Ovary (tissue), 9 donors: ENCODE results near the gene ADCY10. TPM values are rescaled to one million over a fixed set of nuclear protein-coding genes. Genes with fewer than 3 reads are reported as not detected.
"Not testable (repeated sequence)": the region's sequence is repeated elsewhere in the genome, so short reads cannot be mapped to it uniquely, and the experiment has no call there.

Experiments
- DNase-seq, 5 donors: peaks; one replicate each; pipeline ENCODE4 v3.0.0-alpha.2; 2019 to 2020
- H3K27ac ChIP-seq, 2 donors: fragments of 200-600 bp; one replicate each; pipeline versions ENCODE4 v1.5.1 to v1.8.0; 2019 to 2022
- H3K27me3 ChIP-seq: fragments of 200-600 bp; one replicate; pipeline ENCODE4 v1.8.0; 2022
- H3K36me3 ChIP-seq: fragments of 200-600 bp; sonication (generic); one replicate; pipeline ENCODE4 v1.5.1; 2019
- H3K4me1 ChIP-seq: one replicate; pipeline ENCODE4 v1.8.1; 2013; ENCODE audit warnings: mild to moderate bottlenecking, moderate library complexity; ENCODE audit not compliant: insufficient read depth
- H3K4me3 ChIP-seq: fragments of 200-600 bp; sonication (generic); one replicate; pipeline ENCODE4 v1.5.1; 2017
- H3K9me3 ChIP-seq, 2 donors: fragments of 200-600 bp in 1 of 2; sonication (generic) in 1 of 2; one replicate each; pipeline versions ENCODE4 v1.5.1 to v1.8.1; 2013 to 2019; ENCODE audit warnings: mild to moderate bottlenecking in 1 of 2, moderate library complexity in 1 of 2
- CTCF ChIP-seq, 3 donors: fragments of 450-650 bp in 2 of 3; fragments of 200-600 bp in 1 of 3; IDR thresholded peaks; one replicate each; pipeline versions ENCODE4 v1.5.1 to v1.8.0; 2016 to 2022; ENCODE audit warnings: antibody characterized with exemption in 3 of 3, mild to moderate bottlenecking in 1 of 3
- EP300 ChIP-seq: sonication (generic); formaldehyde crosslinking; IDR thresholded peaks from one replicate; pipeline ENCODE4 v1.6.1; 2017; ENCODE audit warnings: antibody characterized with exemption
- POLR2A ChIP-seq: fragments of 450-650 bp; IDR thresholded peaks from one replicate; pipeline ENCODE4 v1.6.1; 2017; ENCODE audit warnings: antibody characterized with exemption, mild to moderate bottlenecking, moderate library complexity
- WGBS, 3 donors: extraction: QIAGEN DNeasy Blood & Tissue Kit in 1 of 3; methylation state at CpG; one replicate each; pipeline versions ENCODE4 v1.1.5 to v1.1.7; 2013 to 2017; 5-methylcytosine and 5-hydroxymethylcytosine counted together
- intact Hi-C, 4 donors: fragments of 100-400 bp; cut with DNase I; formaldehyde crosslinking; loops; one replicate each; pipeline versions ENCODE4 v1.11.0 to v1.15.1; 2022 to 2023
- polyA plus RNA-seq, 2 donors: library from polyadenylated mRNA; stranded (reverse); fragments of 200-250 nt in 1 of 2; fragments of 350-450 nt in 1 of 2; fragmentation: Illumina TruSeq in 1 of 2; extraction: RNeasy Lipid Tissue Mini Kit (QIAGEN cat#74804) in 1 of 2; gene quantifications; one replicate each; pipeline ENCODE4 v1.2.3, GENCODE V29; 2013 to 2014
- total RNA-seq, 7 donors: library from RNA; depleted of rRNA in 2 of 7; stranded (reverse); fragments of >200 nt in 2 of 7; fragmentation: NEBNext Ultra II Directional in 3 of 7; extraction: Animal tissue kit (Norgen Biotek cat#: 25700) in 3 of 7; gene quantifications; one replicate each; pipeline versions ENCODE4 v1.1.0 to v1.2.4, GENCODE V29; 2016 to 2023
- donor health status: DM: no; HTN: no; CAD: no; lungs with moderate emphysema.
- donor health status: DM: no; HTN: no; CAD: no.
- donor health status: Bipolar disorder and iron deficiency.
- donor health status: DM: yes; HTN: yes; CAD: no.
- donor health status: DM: no; HTN: no; CAD: no.
- donor health status: DM: yes; HTN: yes; CAD: no.

ADCY10 gene
- total and polyA plus RNA-seq, 9 donors, result 0.05 to 0.23 (median 0.08) TPM; not detected in 3

GRCh38 chr1:167876597-167877175 is 37.2 kb downstream of the ADCY10 start:
- 94 to 98% (median 96%) methylated on average over 3 of the region's 3 CpGs for WGBS, 3 donors
- no peak for TF ChIP-seq POLR2A
- TF ChIP-seq CTCF (IDR thresholded peaks at IDR 0.05), result no peak
- TF ChIP-seq EP300, result no peak
- no peaks in the 10 kb centered on the region for H3K4me1 ChIP-seq
- intact Hi-C loops, result no loop called here
- H3K27ac ChIP-seq, result no peak overlapping the region
- H3K36me3 ChIP-seq, result no peaks in the 10 kb centered on the region
- no peaks in the 10 kb centered on the region for H3K9me3 ChIP-seq
- no peak for DNase-seq
- no peaks in the 10 kb centered on the region for H3K27me3 ChIP-seq
- H3K4me3 ChIP-seq, result no peak overlapping the region

GRCh38 chr1:167871331-167871730 is 42.6 kb downstream of the ADCY10 start:
- H3K4me3 ChIP-seq, result no peak overlapping the region
- no peak for TF ChIP-seq POLR2A
- no peak for TF ChIP-seq CTCF (IDR thresholded peaks at IDR 0.05)
- TF ChIP-seq EP300, result no peak
- H3K27me3 ChIP-seq, result no peaks in the 10 kb centered on the region
- no peaks in the 10 kb centered on the region for H3K9me3 ChIP-seq
- DNase-seq, result no peak
- H3K4me1 ChIP-seq, result no peaks in the 10 kb centered on the region
- no peak overlapping the region for H3K27ac ChIP-seq
- intact Hi-C loops, result no loop called here
- no peaks in the 10 kb centered on the region for H3K36me3 ChIP-seq

- intact Hi-C loops, H3K9me3 ChIP-seq, H3K36me3 ChIP-seq, H3K27ac ChIP-seq, DNase-seq, H3K27me3 ChIP-seq, H3K4me3 ChIP-seq, H3K4me1 ChIP-seq: not testable (repeated sequence)
- WGBS, 3 donors, result 69 to 80% (median 71%) methylated on average over 16 of the region's 16 CpGs
Observed at GRCh38 chr1:167869157-167870001, 44.6 kb downstream of the ADCY10 start.

- H3K9me3 ChIP-seq, H3K36me3 ChIP-seq, DNase-seq, H3K27ac ChIP-seq, intact Hi-C loops, H3K4me1 ChIP-seq, H3K4me3 ChIP-seq, H3K27me3 ChIP-seq: not testable (repeated sequence)
- 81 to 93% (median 88%) methylated on average over 8 of the region's 8 CpGs for WGBS, 3 donors
Observed at GRCh38 chr1:167866739-167867414, 47.1 kb downstream of the ADCY10 start.

GRCh38 chr1:167866326-167866725 is 47.6 kb downstream of the ADCY10 start:
- 76 to 88% (median 77%) methylated on average over 2 of the region's 2 CpGs for WGBS, 3 donors
- DNase-seq, H3K9me3 ChIP-seq, H3K4me3 ChIP-seq, intact Hi-C loops, H3K4me1 ChIP-seq, H3K27me3 ChIP-seq, H3K36me3 ChIP-seq, H3K27ac ChIP-seq: not testable (repeated sequence)

- H3K4me3 ChIP-seq, intact Hi-C loops, H3K27me3 ChIP-seq, H3K36me3 ChIP-seq, H3K9me3 ChIP-seq, H3K27ac ChIP-seq, DNase-seq, H3K4me1 ChIP-seq: not testable (repeated sequence)
- WGBS, 3 donors, result 93 to 95% (median 94%) methylated on average over 10 of the region's 10 CpGs
Observed at GRCh38 chr1:167865804-167866308, 48.1 kb downstream of the ADCY10 start.

GRCh38 chr1:167865193-167865592 is 48.7 kb downstream of the ADCY10 start:
- intact Hi-C loops, H3K27me3 ChIP-seq, DNase-seq, H3K9me3 ChIP-seq, H3K27ac ChIP-seq, H3K4me3 ChIP-seq, H3K36me3 ChIP-seq, H3K4me1 ChIP-seq: not testable (repeated sequence)
